Measurements from ENCODE around the gene UGT3A2.

GRCh38 chr5:36017622-36018021, 49.1 kb downstream of the UGT3A2 start:
- TF ChIP-seq EZH2 (IDR thresholded peaks at IDR 0.05; ENCODE audit: borderline replicate concordance, low read depth, low read length, severe bottlenecking) (no peak), CTCF (IDR thresholded peaks at IDR 0.05; ENCODE audit: borderline replicate concordance, extremely low read depth, low read length, poor library complexity, severe bottlenecking) (no peak)
